ENCODE data around the gene NRDE2. TPM values are rescaled to one million over a fixed set of nuclear protein-coding genes. Genes with fewer than 3 reads are reported as not detected.

The NRDE2 gene
- total RNA-seq, 4 donors from 2014 or later, result 8.0 to 14.1 (median 12.2) TPM

DNA sequence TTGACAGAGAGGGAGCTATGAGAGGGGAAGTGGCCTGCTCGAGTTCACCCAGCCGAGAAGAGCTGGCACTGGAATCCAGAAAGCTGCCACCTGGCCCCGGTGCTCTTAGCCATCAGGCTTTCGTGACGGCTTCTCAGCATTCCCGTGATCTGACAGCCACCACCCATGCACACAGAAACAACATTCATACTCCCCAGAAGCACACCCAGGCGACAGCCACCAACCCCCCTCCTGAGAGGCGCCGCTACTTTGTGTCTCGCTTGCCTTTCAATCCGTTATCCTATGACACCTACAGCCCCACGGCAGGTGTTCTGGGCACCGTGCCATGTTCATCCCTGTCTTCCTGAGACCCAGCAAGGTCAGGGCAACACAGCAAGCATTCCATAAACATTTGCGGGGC, 44.0 kb downstream of the NRDE2 start:
- no peak overlapping the region for H3K27ac ChIP-seq (replicated peaks in 1 of 4)
- 77% methylated on average over 14 of the region's 14 CpGs for WGBS
- peaks cover 9 to 22% (median 15%) of the 10 kb centered on the region in 4 donors for H3K4me1 ChIP-seq
- H3K36me3 ChIP-seq, result peaks cover 40 to 94% (median 79%) of the 10 kb centered on the region in 4 donors
- intact Hi-C loops (cut with DNase I), result no loop called here
- H3K9me3 ChIP-seq, result no peaks in the 10 kb centered on the region
- H3K27me3 ChIP-seq, result no peaks in the 10 kb centered on the region
- H3K4me3 ChIP-seq, result no peak overlapping the region
- TF ChIP-seq POLR2AphosphoS5 (IDR thresholded peaks at IDR 0.05) (no peak), EP300 (IDR thresholded peaks at IDR 0.05) (no peak), POLR2A (IDR thresholded peaks at IDR 0.05; ENCODE audit: low read depth) (no peak)
- TF ChIP-seq, protein P1, sequence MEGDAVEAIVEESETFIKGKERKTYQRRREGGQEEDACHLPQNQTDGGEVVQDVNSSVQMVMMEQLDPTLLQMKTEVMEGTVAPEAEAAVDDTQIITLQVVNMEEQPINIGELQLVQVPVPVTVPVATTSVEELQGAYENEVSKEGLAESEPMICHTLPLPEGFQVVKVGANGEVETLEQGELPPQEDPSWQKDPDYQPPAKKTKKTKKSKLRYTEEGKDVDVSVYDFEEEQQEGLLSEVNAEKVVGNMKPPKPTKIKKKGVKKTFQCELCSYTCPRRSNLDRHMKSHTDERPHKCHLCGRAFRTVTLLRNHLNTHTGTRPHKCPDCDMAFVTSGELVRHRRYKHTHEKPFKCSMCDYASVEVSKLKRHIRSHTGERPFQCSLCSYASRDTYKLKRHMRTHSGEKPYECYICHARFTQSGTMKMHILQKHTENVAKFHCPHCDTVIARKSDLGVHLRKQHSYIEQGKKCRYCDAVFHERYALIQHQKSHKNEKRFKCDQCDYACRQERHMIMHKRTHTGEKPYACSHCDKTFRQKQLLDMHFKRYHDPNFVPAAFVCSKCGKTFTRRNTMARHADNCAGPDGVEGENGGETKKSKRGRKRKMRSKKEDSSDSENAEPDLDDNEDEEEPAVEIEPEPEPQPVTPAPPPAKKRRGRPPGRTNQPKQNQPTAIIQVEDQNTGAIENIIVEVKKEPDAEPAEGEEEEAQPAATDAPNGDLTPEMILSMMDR (IDR thresholded peaks at IDR 0.05), result no peak
- DNase-seq (ENCODE audit: extremely low spot score), result no peak

DNA sequence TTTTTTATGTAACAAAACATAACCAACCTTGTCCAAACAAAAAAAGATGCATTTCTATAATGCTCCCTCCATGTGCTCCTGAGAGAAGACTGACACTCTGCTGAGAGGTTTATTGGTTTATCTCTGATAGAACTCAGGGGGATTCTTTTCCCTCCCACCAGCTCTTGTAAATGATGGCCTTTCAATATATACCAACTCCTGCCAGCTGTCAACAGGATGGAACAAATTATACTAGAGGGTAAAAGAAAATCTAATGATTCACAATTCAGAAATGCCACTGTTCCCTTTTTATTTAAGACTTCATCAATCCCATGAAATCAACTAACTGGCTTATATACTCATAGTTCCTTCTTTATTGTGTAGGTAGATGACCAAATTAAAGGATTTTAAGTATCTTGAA, 50.0 kb downstream of the NRDE2 start:
- TF ChIP-seq, protein P1 (IDR thresholded peaks at IDR 0.05), result no peak
- TF ChIP-seq EP300 (IDR thresholded peaks at IDR 0.05), result no peak
- Histone ChIP-seq H3K27me3 (no peaks in the 10 kb centered on the region), H3K27ac (replicated peaks in 1 of 4) (no peak overlapping the region), H3K4me3 (no peak overlapping the region), H3K36me3 (peaks cover 34 to 97% (median 83%) of the 10 kb centered on the region in 4 donors), H3K4me1 (no peaks in the 10 kb centered on the region), H3K9me3 (no peaks in the 10 kb centered on the region)
- intact Hi-C loops (cut with DNase I), result no loop called here
- DNase-seq (ENCODE audit: extremely low spot score), result no peak

DNA sequence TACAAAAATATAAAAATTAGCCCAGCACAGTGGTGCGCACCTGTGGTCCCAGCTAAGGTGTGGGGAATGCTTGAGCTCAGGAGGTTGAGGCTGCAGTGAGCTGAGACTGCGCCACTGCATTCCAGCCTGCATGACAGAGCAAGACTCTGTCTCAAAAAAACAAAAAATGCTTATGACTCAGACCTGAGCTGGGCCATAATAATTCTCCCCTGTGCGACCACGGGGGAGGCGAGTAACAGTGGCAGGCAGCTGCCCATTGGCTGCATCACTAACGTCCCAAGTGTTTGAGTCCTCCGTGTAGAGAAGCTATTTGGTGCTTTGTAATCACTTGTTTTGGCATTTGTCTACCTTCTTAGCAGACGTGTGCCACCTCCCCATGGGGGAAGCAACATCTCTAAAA, 50.5 kb downstream of the NRDE2 start:
- intact Hi-C loops (cut with DNase I), result no loop called here
- no peaks in the 10 kb centered on the region for H3K9me3 ChIP-seq
- no peaks in the 10 kb centered on the region for H3K4me1 ChIP-seq
- WGBS, result 66% methylated on average over 8 of the region's 8 CpGs
- H3K27ac ChIP-seq (replicated peaks in 1 of 4), result no peak overlapping the region
- H3K36me3 ChIP-seq, result peaks cover 31 to 97% (median 81%) of the 10 kb centered on the region in 4 donors
- no peaks in the 10 kb centered on the region for H3K27me3 ChIP-seq
- no peak for DNase-seq (ENCODE audit: extremely low spot score)
- TF ChIP-seq, protein P1 (IDR thresholded peaks at IDR 0.05), result no peak
- TF ChIP-seq EP300 (IDR thresholded peaks at IDR 0.05) (no peak), POLR2A (IDR thresholded peaks at IDR 0.05; ENCODE audit: low read depth) (no peak), POLR2AphosphoS5 (IDR thresholded peaks at IDR 0.05) (no peak)
- H3K4me3 ChIP-seq, result no peak overlapping the region

DNA sequence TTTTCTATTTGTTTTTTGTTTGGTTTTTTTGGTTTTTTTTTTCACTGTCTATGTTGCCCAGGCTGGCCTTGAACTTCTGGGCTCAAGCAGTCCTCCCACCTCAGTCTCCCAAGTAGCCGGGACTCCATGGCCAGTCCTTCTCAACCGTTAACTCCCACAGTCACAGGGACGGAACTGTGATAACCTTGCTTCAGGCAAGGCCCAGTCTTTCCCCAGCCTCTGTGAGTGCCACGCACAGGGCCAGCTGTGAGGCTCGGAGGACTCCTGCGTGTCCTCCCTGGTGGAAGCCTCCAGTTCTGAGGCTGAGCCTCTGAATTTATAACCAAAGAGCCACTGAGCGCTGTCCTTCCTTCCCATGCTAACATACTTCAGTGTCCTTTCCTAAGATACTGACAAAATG, 51.6 kb downstream of the NRDE2 start:
- no peak for DNase-seq (ENCODE audit: extremely low spot score)
- peaks cover 25 to 95% (median 80%) of the 10 kb centered on the region in 4 donors for H3K36me3 ChIP-seq
- no peaks in the 10 kb centered on the region for H3K27me3 ChIP-seq
- TF ChIP-seq POLR2AphosphoS5 (IDR thresholded peaks at IDR 0.05) (no peak), EP300 (IDR thresholded peaks at IDR 0.05) (no peak), POLR2A (IDR thresholded peaks at IDR 0.05; ENCODE audit: low read depth) (no peak)
- TF ChIP-seq, protein P1 (IDR thresholded peaks at IDR 0.05), result no peak
- no peak overlapping the region for H3K4me3 ChIP-seq
- 96% methylated on average over 6 of the region's 7 CpGs for WGBS
- no peaks in the 10 kb centered on the region for H3K9me3 ChIP-seq
- intact Hi-C loops (cut with DNase I), result no loop called here
- peaks cover 0 to 8% (median 3%) of the 10 kb centered on the region in 4 donors for H3K4me1 ChIP-seq
- H3K27ac ChIP-seq (replicated peaks in 1 of 4), result no peak overlapping the region
